Colonic mucosa (tissue), 4 donors: ENCODE data around the gene CDK6. TPM values are rescaled to one million over a fixed set of nuclear protein-coding genes. Genes with fewer than 3 reads are reported as not detected.

Experiments used
- DNase-seq: peaks from one replicate; pipeline ENCODE4 v3.0.0-alpha.2; 2020
- H3K27ac ChIP-seq: fragments of 200-600 bp; one replicate; pipeline ENCODE4 v1.8.0; 2021
- H3K27me3 ChIP-seq: fragments of 200-600 bp; one replicate; pipeline ENCODE4 v1.8.0; 2021
- H3K36me3 ChIP-seq: fragments of 200-600 bp; one replicate; pipeline ENCODE4 v1.8.0; 2021
- H3K4me1 ChIP-seq: fragments of 200-600 bp; one replicate; pipeline ENCODE4 v1.8.0; 2021; ENCODE audit warnings: mild to moderate bottlenecking
- H3K4me3 ChIP-seq: fragments of 200-600 bp; one replicate; pipeline ENCODE4 v1.8.0; 2021
- H3K9ac ChIP-seq, 2 donors: one replicate each; pipeline ENCODE4 v1.7.0; 2013; ENCODE audit warnings: control low read depth in 2 of 2, low read depth in 2 of 2, low read length in 2 of 2
- H3K9me3 ChIP-seq: fragments of 200-600 bp; one replicate; pipeline ENCODE4 v1.8.0; 2021
- intact Hi-C: fragments of 100-400 bp; cut with DNase I; formaldehyde crosslinking; loops from one replicate; pipeline ENCODE4 v1.14.1; 2022
- total RNA-seq, 2 donors: library from RNA; stranded (reverse); fragmentation: NEBNext Ultra II Directional in 1 of 2; extraction: Animal tissue kit (Norgen Biotek cat#: 25700) in 1 of 2; gene quantifications; one replicate each; pipeline ENCODE4 v1.2.1, GENCODE V29; 2021
- TF ChIP-seq, protein P1 (sequence below): fragments of 200-600 bp; IDR thresholded peaks from one replicate; pipeline ENCODE4 v1.8.0; 2022; ENCODE audit warnings: antibody characterized with exemption, mild to moderate bottlenecking
- donor health status: healthy.
- donor health status: DM: no; HTN: no; CAD: no.
- donor health status: DM: no; HTN: no; CAD: no.

Gene CDK6
- total RNA-seq, 2 donors from 2014 or later, result 37.1 to 55.4 TPM

- H3K36me3 ChIP-seq, result no peaks in the 10 kb centered on the region
- intact Hi-C loops, result loop anchor here (5.0 kb wide), 1 partner anchor 436 kb away; no protein-coding TSS in a partner anchor
- no peak for DNase-seq
Observed at GRCh38 chr7:92615861-92616260, 220.5 kb downstream of the CDK6 start.

DNA sequence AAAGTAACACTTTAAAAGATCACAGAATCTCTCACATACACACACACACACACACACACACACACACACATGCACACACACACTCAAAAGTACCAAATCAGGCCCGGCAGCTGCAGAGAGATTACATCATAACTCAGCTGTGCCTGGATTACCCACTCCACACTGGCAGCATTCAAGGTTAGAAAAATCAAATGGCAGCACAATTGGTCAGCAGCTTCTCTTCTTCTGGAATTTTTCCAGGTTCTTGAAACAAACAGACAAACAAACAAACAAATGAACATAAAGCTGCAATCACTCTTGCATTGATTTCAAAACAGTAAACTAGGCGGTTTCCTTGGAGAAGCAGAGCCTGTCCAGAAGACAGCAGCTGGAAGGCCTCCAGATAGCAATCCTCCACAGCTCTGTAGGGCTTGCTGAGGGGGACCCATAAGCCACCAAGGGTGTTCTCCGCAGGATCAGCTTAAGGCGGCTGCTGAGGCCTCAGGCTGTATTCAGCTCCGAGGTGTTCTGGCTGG is 221.7 kb downstream of the CDK6 start:
- intact Hi-C loops, result loop anchor here (5.0 kb wide), 1 partner anchor 438 kb away; no protein-coding TSS in a partner anchor
- TF ChIP-seq, protein P1, sequence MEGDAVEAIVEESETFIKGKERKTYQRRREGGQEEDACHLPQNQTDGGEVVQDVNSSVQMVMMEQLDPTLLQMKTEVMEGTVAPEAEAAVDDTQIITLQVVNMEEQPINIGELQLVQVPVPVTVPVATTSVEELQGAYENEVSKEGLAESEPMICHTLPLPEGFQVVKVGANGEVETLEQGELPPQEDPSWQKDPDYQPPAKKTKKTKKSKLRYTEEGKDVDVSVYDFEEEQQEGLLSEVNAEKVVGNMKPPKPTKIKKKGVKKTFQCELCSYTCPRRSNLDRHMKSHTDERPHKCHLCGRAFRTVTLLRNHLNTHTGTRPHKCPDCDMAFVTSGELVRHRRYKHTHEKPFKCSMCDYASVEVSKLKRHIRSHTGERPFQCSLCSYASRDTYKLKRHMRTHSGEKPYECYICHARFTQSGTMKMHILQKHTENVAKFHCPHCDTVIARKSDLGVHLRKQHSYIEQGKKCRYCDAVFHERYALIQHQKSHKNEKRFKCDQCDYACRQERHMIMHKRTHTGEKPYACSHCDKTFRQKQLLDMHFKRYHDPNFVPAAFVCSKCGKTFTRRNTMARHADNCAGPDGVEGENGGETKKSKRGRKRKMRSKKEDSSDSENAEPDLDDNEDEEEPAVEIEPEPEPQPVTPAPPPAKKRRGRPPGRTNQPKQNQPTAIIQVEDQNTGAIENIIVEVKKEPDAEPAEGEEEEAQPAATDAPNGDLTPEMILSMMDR, result no peak
- H3K27me3 ChIP-seq, result no peaks in the 10 kb centered on the region
- H3K4me1 ChIP-seq, result no peaks in the 10 kb centered on the region
- H3K9me3 ChIP-seq, result no peaks in the 10 kb centered on the region
- no peak overlapping the region for H3K4me3 ChIP-seq
- no peak overlapping the region for H3K27ac ChIP-seq
- DNase-seq, result no peak
- no peak overlapping the region for H3K9ac ChIP-seq
- H3K36me3 ChIP-seq, result no peaks in the 10 kb centered on the region

More at GRCh38 chr7:92615861-92616260, 220.5 kb downstream of the CDK6 start:
- TF ChIP-seq, protein P1, result no peak
- no peak overlapping the region for H3K27ac ChIP-seq
- H3K9me3 ChIP-seq, result no peaks in the 10 kb centered on the region
- no peak overlapping the region for H3K4me3 ChIP-seq
- H3K4me1 ChIP-seq, result no peaks in the 10 kb centered on the region
- H3K27me3 ChIP-seq, result no peaks in the 10 kb centered on the region
- H3K9ac ChIP-seq, result no peak overlapping the region

DNA sequence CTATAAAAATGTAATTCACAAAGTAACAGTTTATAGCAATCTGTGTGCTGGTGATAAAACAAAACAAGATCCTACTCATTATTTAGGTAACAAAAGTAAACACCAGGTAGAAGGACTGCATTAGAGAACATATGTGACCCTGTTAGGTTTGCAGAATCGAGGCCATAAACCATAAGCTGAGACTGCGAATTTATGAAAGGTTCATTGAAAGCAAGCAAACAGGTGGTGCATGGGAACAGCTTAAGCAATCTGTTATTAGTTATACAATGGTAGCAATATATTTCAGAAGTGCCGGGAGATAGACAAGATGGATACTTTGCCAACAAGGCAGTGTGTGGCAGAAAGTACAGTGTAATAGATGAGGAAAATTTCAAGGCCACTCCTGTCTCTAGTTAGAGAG is 222.7 kb downstream of the CDK6 start:
- Histone ChIP-seq H3K9me3 (no peaks in the 10 kb centered on the region), H3K4me1 (no peaks in the 10 kb centered on the region), H3K9ac (no peak overlapping the region), H3K4me3 (no peak overlapping the region), H3K27me3 (no peaks in the 10 kb centered on the region), H3K36me3 (no peaks in the 10 kb centered on the region), H3K27ac (no peak overlapping the region)
- intact Hi-C loops, result no loop called here
- TF ChIP-seq, protein P1, result no peak
- no peak for DNase-seq

- TF ChIP-seq, protein P1, result no peak
- DNase-seq, result no peak
- Histone ChIP-seq H3K36me3 (no peaks in the 10 kb centered on the region), H3K4me3 (no peak overlapping the region), H3K27ac (no peak overlapping the region), H3K27me3 (no peaks in the 10 kb centered on the region), H3K9ac (no peak overlapping the region), H3K4me1 (no peaks in the 10 kb centered on the region), H3K9me3 (no peaks in the 10 kb centered on the region)
- intact Hi-C loops, result no loop called here
Observed at GRCh38 chr7:92613214-92613613, 223.2 kb downstream of the CDK6 start.

- H3K9ac ChIP-seq, result no peak overlapping the region
- TF ChIP-seq, protein P1, result no peak
- intact Hi-C loops, result no loop called here
- H3K27me3 ChIP-seq, result no peaks in the 10 kb centered on the region
- no peaks in the 10 kb centered on the region for H3K36me3 ChIP-seq
- H3K9me3 ChIP-seq, result no peaks in the 10 kb centered on the region
- H3K4me3 ChIP-seq, result no peak overlapping the region
- no peaks in the 10 kb centered on the region for H3K4me1 ChIP-seq
- H3K27ac ChIP-seq, result no peak overlapping the region
- no peak for DNase-seq
Observed at GRCh38 chr7:92612501-92612900, 223.9 kb downstream of the CDK6 start.
